ENCODE results near the gene RALGAPA2.
"Not testable (repeated sequence)": the region's sequence is repeated elsewhere in the genome, so short reads cannot be mapped to it uniquely, and the experiment has no call there.

RALGAPA2 gene

DNA sequence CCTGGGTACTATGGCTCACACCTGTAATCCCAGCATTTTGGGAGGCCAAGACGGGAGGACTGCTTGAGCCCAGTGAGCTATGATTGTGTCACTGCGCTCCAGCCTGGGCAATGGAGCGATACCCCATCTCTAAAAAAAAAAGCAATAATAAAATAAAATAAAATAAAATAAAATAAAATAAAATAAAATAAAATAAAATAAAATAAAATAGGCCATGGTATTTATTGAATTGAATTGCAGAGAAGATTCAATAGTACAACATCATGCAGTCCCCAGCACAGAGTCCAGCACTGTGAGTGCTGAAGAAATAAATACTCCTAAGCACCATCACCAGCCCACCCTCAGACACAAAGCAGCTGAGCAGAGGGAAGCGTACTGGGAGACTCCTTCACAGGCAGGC lies 144.7 kb downstream of the RALGAPA2 start:
- no peak for DNase-seq

DNA sequence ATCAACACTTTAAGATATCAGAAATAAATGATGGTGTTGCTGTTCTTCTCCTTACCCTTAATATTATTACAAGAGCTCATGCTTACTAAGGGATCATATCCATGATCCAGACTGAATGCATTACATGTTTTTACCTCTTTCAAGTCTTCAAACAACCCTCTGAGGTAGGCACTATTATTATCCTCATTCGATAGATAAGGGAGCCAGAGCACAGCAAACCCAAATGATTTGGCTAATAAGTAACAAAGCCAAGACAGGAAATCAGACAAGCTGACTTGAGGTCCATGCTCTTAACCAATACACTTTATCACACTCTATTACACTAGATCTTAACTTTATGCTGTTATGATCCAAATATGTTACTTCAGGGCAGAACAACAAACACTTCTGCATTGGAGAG lies 145.9 kb downstream of the RALGAPA2 start:
- DNase-seq = no peak

DNA sequence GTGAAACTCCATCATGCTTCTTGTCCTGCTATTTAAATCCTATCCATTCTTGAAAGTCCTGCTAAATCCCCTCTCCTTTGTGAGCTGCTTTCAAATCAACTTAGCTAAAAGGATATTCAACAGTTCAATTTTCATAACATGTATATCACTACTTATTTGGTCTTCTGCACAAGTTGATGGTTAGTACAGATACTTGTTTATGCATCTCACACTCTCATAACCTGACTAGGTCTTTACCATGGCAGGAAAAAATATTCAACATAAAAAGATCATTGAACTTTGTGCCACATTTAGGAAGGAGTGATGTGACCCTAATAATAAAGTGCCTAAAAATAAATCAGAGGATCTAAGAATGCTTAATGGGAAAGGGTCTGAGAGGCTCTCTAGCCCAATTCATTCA lies 148.2 kb downstream of the RALGAPA2 start:
- DNase-seq = no peak

DNA sequence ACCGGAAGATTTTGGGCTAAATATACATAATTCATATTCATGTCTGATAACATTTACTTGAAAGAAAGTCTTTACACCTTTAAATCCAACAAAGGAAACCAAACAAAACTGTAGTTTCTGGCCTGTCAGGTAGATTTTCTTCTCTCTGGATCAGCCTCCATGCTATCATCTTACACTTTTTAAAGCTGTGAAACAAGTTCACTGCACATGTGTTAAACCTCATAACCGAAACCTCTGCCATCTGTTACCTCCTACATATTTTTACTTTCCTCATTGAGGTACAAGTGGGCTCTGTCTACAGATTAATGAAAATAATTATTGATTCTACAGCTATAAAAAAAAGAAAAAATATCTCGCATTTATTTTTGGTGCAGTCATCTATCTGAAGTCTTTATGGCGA lies 149.9 kb downstream of the RALGAPA2 start:
- DNase-seq = no peak

DNA sequence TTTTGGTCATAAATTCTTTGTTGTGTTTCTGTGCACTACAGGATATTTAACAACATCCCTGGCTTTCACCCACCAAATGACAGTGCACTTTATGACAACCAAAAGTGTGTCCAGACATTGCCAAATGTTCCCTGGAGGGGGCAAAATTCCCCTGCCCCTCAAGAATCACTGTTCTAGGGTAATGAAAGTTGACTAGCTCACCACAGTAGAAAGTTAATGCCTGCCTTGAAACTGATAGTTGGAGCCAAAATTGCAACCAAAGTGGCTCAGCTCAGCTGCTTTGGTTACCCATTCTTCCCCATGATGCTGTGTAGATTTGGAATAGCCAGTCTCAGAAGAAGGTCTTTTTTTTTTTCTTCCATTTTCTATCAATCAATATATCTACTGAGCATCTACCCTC lies 150.6 kb downstream of the RALGAPA2 start:
- DNase-seq = no peak

DNA sequence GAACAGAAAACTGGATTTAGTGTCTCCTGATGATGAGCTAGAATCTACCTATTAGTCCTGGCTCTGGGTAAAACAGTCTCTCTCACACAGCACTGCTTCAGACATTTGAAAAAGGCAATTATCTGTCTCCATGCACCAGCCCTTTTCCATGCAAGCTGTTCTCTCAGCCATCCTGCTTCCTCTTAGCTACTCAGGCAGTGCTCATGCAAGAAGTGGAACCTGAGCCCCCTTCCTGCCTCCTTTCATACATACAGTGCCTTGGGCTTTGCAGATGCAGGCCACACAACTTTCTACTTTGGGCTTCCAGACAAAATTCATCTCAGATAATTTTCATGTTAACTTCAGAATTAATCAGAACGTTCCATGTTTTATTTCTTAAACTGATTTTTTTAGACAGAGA lies 151.3 kb downstream of the RALGAPA2 start:
- DNase-seq = no peak

- no peak for DNase-seq
Observed at GRCh38 chr20:20557406-20557805, 155.0 kb downstream of the RALGAPA2 start.

GRCh38 chr20:20555838-20556237 lies 156.6 kb downstream of the RALGAPA2 start:
- DNase-seq = no peak

DNA sequence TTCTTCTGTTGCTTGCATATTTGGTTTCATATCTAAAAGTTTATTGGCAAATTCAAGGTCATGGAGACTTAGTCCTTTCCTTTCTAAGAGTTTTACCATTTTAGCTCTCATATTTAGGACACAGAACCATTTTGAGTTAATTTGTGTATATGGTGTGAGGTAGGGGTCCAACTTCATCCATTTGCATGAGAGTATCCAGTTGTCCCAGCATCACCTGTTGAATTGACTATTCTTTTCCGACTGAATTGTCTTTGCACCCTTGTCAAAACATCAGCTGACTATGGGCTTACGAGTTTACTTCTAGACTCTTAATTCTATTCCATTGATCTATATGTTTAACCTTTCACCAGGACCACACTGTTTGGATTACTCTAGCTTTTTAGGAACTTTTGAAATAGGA lies 157.5 kb downstream of the RALGAPA2 start:
- no peak for DNase-seq

DNA sequence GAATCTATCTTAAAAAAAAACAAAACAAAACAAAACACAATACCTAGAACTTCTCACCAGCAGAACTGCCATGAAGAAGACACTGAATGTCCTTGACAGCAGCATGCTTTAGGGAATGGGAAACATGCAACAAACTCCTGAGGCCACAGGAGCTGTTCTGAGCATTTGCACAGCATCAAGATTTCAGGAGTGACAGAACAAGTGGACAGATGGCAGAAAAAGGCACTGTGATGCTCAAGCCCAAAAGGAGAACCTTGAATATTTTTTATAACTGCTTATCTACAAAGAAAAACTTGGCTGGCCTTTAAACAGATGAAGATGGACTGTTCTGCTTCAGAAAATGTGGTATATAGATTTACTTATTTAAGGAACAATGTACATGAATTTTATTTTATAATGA lies 158.9 kb downstream of the RALGAPA2 start:
- no peak for DNase-seq

- DNase-seq = no peak
Observed at GRCh38 chr20:20552076-20552475, 160.4 kb downstream of the RALGAPA2 start.

DNA sequence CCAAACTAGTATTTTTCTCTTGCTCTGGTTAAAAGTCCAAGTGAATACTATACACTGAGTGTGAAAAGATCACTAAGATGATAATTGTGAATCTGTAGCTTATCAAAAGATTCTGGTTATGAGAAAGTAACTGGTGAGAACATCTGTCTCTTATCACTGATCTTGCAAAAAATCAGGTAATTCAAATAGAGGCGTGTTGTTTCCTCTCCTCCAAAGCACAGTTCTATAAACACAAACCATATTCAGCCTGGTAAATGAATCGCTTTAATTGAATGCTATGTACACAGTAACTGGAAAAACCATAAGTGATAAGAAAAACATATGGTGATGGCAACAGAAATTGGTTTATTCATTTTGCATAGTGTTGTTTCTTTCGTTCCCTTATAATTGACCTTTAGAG lies 161.0 kb downstream of the RALGAPA2 start:
- no peak for DNase-seq

DNA sequence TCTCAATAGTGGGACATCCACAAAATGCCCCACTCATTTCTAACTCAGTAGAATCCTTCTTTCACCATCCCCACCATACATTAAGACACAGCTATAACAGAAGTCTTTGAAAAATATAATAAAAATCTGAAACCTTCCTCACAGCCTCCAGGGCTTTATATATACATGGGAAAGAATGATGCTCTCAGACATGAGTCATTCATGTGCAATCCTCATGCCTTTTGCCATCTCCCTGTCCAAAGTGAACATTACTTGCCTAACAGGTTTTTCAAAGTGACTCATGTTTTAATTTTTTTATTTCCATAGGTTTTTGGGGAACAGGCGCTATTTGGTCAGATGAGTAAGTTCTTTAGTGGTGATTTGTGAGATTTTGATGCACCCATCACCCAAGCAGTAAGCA lies 162.7 kb downstream of the RALGAPA2 start:
- peak; percentile 28 for DNase-seq

- no peak for DNase-seq
Observed at GRCh38 chr20:20549267-20549612, 163.2 kb downstream of the RALGAPA2 start.

- no peak for DNase-seq
Observed at GRCh38 chr20:20548527-20549266, 163.7 kb downstream of the RALGAPA2 start.

GRCh38 chr20:20547876-20548266 lies 164.6 kb downstream of the RALGAPA2 start:
- DNase-seq = no peak

DNA sequence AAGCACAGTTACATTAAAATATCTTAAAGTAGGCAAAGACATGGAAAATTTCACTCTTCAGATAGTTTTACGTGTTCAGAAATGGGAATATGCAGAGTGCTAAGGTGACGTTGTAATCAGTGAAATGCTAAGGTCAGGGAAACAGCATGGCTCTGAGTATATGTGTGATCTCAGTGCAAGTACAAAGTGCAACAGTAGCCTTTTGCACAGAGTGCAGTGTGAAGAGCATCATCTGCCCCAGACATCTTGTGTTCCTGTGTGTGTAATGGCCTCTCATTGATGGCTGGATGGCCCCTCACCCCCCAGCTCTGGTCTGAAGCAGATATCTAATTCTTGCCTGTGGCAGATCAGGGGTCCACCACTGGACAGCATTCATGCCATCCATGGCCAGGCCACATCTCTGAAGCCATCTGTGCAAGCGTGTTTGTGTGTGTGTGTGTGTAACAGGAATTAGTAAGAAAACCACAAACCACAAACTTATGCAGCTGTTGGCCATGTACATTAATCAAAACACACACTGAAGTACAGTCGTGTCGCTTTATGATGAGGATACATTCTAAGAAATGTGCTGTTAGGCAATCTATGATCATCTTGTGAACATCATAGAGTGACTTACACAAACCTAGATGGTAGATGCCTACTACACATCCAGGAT lies 165.1 kb downstream of the RALGAPA2 start:
- no peak for DNase-seq

- DNase-seq = no peak
Observed at GRCh38 chr20:20546402-20546801, 166.0 kb downstream of the RALGAPA2 start.

- DNase-seq = not testable (repeated sequence)
Observed at GRCh38 chr20:20543348-20543747, 169.1 kb downstream of the RALGAPA2 start.

DNA sequence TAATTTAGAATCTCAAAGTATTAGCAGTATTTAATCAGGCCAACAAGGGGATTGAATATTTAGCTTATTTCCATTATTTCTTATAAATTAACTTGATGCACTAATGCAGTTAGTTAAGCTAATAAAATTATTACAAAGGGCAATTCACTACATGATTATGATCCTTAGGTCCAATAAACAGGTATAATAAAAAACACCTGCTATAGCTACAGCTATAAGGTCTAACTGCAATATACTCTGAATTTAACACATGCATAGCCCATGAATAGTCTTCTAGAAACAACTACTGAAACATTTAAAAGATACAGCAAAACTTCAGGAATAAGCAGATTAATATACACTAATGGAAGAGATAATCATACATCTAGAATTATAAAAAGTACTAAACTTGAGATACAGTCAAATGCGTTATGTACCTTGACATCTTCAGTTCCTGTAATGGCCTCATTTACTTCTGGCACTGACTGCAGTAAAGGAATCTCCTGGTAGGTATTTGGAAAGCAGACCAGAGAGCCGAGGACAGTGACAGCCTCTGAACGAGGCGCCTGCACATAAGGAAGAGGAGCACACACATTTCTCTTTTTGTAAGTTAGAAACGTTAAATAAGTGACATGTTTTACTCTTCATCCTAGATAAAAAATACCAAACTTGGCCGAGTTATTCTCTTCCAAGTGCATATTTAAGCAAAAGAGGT lies 176.1 kb downstream of the RALGAPA2 start:
- no peak for DNase-seq

DNA sequence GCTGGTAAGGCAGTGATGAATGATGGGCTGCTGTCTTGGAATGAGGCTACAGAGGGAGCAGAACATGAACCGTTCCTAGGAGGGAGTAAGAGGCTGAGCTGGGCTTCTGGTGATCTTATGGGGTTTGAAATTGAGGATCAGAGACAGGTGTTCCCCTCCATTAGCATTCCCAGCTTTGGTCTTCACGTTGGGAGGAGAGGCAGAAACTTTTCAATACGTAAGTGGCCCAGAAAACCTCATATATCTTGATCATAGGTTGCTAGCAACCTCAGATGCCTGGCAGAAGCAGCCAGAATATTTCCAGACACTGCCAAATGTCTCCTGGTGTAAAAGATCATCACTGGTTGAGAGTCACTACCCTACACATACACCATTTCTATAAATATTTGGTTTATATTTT lies 177.4 kb downstream of the RALGAPA2 start:
- DNase-seq = no peak

GRCh38 chr20:20531283-20531682 lies 181.2 kb downstream of the RALGAPA2 start:
- no peak for DNase-seq

- no peak for DNase-seq
Observed at GRCh38 chr20:20530428-20531151, 181.9 kb downstream of the RALGAPA2 start.

DNA sequence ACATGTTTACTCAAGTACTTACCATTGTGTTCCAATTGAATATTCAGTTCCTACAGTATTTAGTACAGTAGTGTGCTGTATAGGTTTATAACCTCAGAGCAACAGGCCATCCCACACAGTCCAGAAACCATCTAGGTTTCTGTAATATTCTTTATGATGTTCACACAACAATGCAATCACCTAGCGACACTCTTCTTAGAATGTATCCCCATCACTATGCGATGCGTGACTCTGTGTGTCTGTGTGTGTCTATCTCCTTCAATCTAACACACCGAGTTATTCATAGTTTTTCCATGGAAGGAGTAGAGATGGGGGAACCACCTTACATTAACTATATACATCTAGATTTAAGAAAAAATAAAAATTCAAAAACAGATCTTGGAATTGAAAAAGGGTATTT lies 182.8 kb downstream of the RALGAPA2 start:
- DNase-seq = no peak

All from suppressor macrophage treated with lipopolysaccharide for 4 hours (primary cell).